ENCODE results near the gene ZMYND8.
"Not testable (repeated sequence)": the region's sequence is repeated elsewhere in the genome, so short reads cannot be mapped to it uniquely, and the experiment has no call there.

The ZMYND8 gene

DNA sequence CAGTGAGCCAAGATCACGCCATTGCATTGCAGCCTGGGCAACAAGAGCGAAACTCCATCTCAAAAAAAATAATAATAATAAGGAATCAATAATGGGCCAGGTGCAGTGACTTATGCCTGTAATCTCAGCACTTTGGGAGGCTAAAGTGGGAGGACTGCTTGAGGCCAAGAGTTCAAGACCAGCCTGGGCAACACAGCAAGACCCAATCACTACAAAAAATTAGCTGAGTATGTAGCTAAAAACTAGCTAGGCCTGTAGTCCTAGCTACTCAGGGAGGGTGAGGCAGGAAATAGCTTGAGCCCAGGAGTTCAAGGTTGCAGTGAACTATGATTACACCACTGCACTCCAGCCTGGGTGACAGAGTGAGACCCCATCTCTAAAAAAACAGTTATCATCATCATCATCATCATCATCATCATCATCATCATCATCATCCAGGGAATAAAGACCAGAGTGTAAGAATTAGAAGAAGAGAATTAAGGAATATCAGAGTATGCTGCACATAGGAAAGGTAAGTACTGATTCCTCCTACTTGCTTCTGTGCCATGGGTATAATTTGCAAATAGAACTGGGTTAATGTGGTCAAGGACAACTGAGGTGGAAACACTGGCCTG is 95.2 kb downstream of the ZMYND8 start:
- no CpG with 5 or more reads among the region's 2 CpGs for WGBS
- H3K9ac ChIP-seq (ENCODE audit: low read length); H2AFZ ChIP-seq (ENCODE audit: low read depth, low read length); H2BK5ac ChIP-seq (ENCODE audit: low read depth, low read length, poor library complexity, severe bottlenecking); DNase-seq; H3K23ac ChIP-seq (ENCODE audit: low read length in 2 of 2); H2BK12ac ChIP-seq (ENCODE audit: low read length in 2 of 2); H2AK5ac ChIP-seq (ENCODE audit: low read length, severe bottlenecking); H3K4me2 ChIP-seq (ENCODE audit: low read length, poor library complexity, severe bottlenecking); H3K4me1 ChIP-seq (ENCODE audit: control insufficient read depth, insufficient read depth, low read depth, low read length); H3K4ac ChIP-seq (ENCODE audit: low read depth in 1 of 2, low read length in 2 of 2); H3K18ac ChIP-seq (ENCODE audit: low read depth in 1 of 2, low read length in 2 of 2); H4K8ac ChIP-seq (ENCODE audit: low read length); H4K91ac ChIP-seq (ENCODE audit: low read length); H2BK15ac ChIP-seq (ENCODE audit: low read depth, poor library complexity, severe bottlenecking); H3K27ac ChIP-seq (ENCODE audit: low read length, poor library complexity, severe bottlenecking); H3K4me3 ChIP-seq (ENCODE audit: insufficient read depth in 1 of 2, low read depth in 1 of 2, low read length in 2 of 2); H3K9me3 ChIP-seq (ENCODE audit: control insufficient read depth, low read length); H3K27me3 ChIP-seq (ENCODE audit: control insufficient read depth in 1 of 2, insufficient read depth in 1 of 2, low read length in 2 of 2); H2BK120ac ChIP-seq (ENCODE audit: low read depth, low read length); H3K14ac ChIP-seq (ENCODE audit: low read length in 2 of 2): not testable (repeated sequence)
- peaks cover 36 to 44% of the 10 kb centered on the region in 2 experiments for H3K36me3 ChIP-seq (ENCODE audit: control insufficient read depth in 1 of 2, insufficient read depth in 2 of 2, low read depth in 1 of 2, low read length in 2 of 2)
- H3K79me1 ChIP-seq (replicated peaks; ENCODE audit: low read length, poor library complexity, severe bottlenecking) = peaks cover 36% of the 10 kb centered on the region

DNA sequence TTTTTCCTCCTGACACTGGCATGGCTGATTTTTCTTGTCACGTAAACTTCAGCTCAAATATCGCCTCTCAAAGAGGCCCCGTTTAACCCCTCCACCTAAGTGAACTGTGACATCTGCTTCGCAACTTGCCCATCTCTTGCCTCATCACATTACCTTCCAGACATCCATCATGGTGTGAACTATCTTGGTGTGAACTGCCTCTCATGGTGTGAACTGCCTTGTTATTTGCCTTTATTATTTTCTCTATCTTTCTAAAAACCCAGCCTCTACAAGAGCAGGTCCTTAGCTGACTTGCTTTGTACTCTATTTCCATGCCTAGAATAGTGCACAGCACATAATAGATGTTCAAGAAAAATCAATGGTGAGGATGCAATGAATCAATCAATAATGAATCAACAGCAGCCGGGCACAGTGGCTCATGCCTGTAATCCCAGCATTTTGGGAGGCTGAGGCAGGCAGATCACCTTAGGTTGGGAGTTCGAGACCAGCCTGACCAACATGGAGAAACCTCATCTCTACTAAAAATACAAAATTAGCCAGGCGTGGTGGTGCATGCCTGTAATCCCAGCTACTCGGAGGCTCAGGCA is 95.9 kb downstream of the ZMYND8 start:
- H2BK120ac ChIP-seq (ENCODE audit: low read depth, low read length); H3K9me3 ChIP-seq (ENCODE audit: control insufficient read depth, low read length); H2BK15ac ChIP-seq (ENCODE audit: low read depth, poor library complexity, severe bottlenecking); H3K18ac ChIP-seq (ENCODE audit: low read depth in 1 of 2, low read length in 2 of 2); H3K4me1 ChIP-seq (ENCODE audit: control insufficient read depth, insufficient read depth, low read depth, low read length); H3K4me3 ChIP-seq (ENCODE audit: insufficient read depth in 1 of 2, low read depth in 1 of 2, low read length in 2 of 2); H3K14ac ChIP-seq (ENCODE audit: low read length in 2 of 2); H4K91ac ChIP-seq (ENCODE audit: low read length); H2BK5ac ChIP-seq (ENCODE audit: low read depth, low read length, poor library complexity, severe bottlenecking); H3K4me2 ChIP-seq (ENCODE audit: low read length, poor library complexity, severe bottlenecking); H3K9ac ChIP-seq (ENCODE audit: low read length); H3K27me3 ChIP-seq (ENCODE audit: control insufficient read depth in 1 of 2, insufficient read depth in 1 of 2, low read length in 2 of 2); DNase-seq; H3K4ac ChIP-seq (ENCODE audit: low read depth in 1 of 2, low read length in 2 of 2); H3K23ac ChIP-seq (ENCODE audit: low read length in 2 of 2); H2AK5ac ChIP-seq (ENCODE audit: low read length, severe bottlenecking); H2BK12ac ChIP-seq (ENCODE audit: low read length in 2 of 2); H4K8ac ChIP-seq (ENCODE audit: low read length); H2AFZ ChIP-seq (ENCODE audit: low read depth, low read length); H3K27ac ChIP-seq (ENCODE audit: low read length, poor library complexity, severe bottlenecking): not testable (repeated sequence)
- 96% methylated on average over 8 of the region's 8 CpGs for WGBS
- Histone ChIP-seq H3K79me1 (replicated peaks; ENCODE audit: low read length, poor library complexity, severe bottlenecking) (peaks cover 38% of the 10 kb centered on the region), H3K36me3 (ENCODE audit: control insufficient read depth in 1 of 2, insufficient read depth in 2 of 2, low read depth in 1 of 2, low read length in 2 of 2) (peaks cover 36 to 44% of the 10 kb centered on the region in 2 experiments)

DNA sequence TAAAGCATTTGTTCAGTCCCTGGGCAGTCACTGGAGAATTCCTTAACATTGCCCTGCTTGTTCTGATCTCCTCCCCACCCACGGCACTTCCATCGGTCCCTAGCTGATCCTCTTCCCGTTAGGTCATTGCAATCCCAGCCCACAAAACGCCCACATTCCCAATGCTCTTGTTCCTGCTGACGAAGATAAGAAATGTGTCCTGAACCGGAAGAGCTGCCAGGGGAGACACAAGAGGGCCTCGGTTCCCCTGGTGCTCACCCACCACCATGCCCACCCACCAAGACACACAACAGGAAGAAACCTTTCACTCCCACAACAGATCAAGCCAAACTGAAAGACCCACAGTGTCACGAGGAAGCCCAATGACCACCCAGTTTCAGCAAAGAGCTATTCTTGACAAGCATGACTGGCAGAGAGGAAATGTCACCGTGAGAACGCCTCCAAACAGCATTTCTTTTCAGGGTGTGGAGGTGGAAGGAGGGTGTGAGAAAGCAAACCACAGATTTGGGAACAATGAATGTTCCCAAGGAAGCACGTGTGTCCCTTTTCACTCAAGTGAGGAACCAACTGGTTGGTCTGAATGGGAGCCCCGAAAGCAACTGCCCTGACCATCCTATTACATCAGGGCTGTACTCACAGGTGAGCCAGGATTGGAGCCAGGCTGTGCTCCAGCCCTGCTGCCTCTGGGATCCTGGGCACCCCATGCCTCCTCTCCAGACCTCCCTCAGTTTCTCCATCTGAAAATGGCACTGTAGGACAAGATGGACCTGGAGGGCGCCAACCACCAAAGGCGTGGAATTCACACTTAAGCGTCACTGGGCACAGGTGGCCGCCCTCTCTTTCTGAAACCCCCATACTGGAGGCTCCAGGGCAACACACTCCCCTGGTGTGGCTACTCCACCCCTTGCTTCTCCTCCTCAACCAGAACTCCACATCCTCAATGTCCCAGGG is 97.5 kb downstream of the ZMYND8 start:
- no peak overlapping the region for H3K23ac ChIP-seq (ENCODE audit: low read length in 2 of 2)
- peaks cover 4% of the 10 kb centered on the region for H3K4me1 ChIP-seq (ENCODE audit: control insufficient read depth, insufficient read depth, low read depth, low read length)
- H3K4me2 ChIP-seq (ENCODE audit: low read length, poor library complexity, severe bottlenecking) = no peak overlapping the region
- H3K4me3 ChIP-seq (ENCODE audit: insufficient read depth in 1 of 2, low read depth in 1 of 2, low read length in 2 of 2) = peak overlapping the region in 1 of 2 experiments; percentile 9
- H3K79me1 ChIP-seq (replicated peaks; ENCODE audit: low read length, poor library complexity, severe bottlenecking) = peaks cover 41% of the 10 kb centered on the region
- H4K8ac ChIP-seq (ENCODE audit: low read length) = no peak overlapping the region
- no peak overlapping the region for H2BK120ac ChIP-seq (ENCODE audit: low read depth, low read length)
- no peak overlapping the region for H3K27ac ChIP-seq (ENCODE audit: low read length, poor library complexity, severe bottlenecking)
- no peak overlapping the region for H2BK5ac ChIP-seq (ENCODE audit: low read depth, low read length, poor library complexity, severe bottlenecking)
- no peak overlapping the region for H3K18ac ChIP-seq (ENCODE audit: low read depth in 1 of 2, low read length in 2 of 2)
- H3K4ac ChIP-seq (ENCODE audit: low read depth in 1 of 2, low read length in 2 of 2) = no peak overlapping the region
- H3K9me3 ChIP-seq (ENCODE audit: control insufficient read depth, low read length) = no peaks in the 10 kb centered on the region
- peaks cover 42 to 48% of the 10 kb centered on the region in 2 experiments for H3K36me3 ChIP-seq (ENCODE audit: control insufficient read depth in 1 of 2, insufficient read depth in 2 of 2, low read depth in 1 of 2, low read length in 2 of 2)
- H4K91ac ChIP-seq (ENCODE audit: low read length) = no peak overlapping the region
- no peak overlapping the region for H2BK12ac ChIP-seq (ENCODE audit: low read length in 2 of 2)
- no peaks in the 10 kb centered on the region for H3K27me3 ChIP-seq (ENCODE audit: control insufficient read depth in 1 of 2, insufficient read depth in 1 of 2, low read length in 2 of 2)
- WGBS = 86% methylated on average over 16 of the region's 16 CpGs
- DNase-seq = no peak
- no peak overlapping the region for H2AK5ac ChIP-seq (ENCODE audit: low read length, severe bottlenecking)
- no peak overlapping the region for H2BK15ac ChIP-seq (ENCODE audit: low read depth, poor library complexity, severe bottlenecking)
- peak overlapping the region; percentile 62 for H3K9ac ChIP-seq (ENCODE audit: low read length)
- no peak overlapping the region for H3K14ac ChIP-seq (ENCODE audit: low read length in 2 of 2)
- H2AFZ ChIP-seq (ENCODE audit: low read depth, low read length) = no peak overlapping the region

DNA sequence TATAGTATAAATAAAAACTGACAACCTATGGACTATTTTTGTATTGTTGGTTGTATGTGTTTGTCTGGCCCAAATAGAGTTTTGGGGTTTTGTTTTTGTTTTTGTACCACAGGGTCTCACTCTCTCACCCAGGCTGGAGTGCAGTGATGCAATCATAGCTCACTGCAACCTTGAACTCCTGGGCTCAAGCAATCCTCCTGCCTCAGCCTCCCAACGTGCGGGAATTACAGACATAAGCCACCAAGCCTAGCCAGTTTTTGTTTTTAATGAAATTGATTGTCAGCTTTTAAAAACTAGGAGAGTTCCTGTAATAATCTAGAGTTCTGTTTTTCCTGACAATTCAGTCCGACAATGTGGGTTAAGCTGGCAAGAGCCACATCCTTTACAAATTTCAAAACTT is 98.7 kb downstream of the ZMYND8 start:
- peaks cover 4% of the 10 kb centered on the region for H3K4me1 ChIP-seq (ENCODE audit: control insufficient read depth, insufficient read depth, low read depth, low read length)
- no peak overlapping the region for H4K8ac ChIP-seq (ENCODE audit: low read length)
- no peak overlapping the region for H2AK5ac ChIP-seq (ENCODE audit: low read length, severe bottlenecking)
- no peak overlapping the region for H3K14ac ChIP-seq (ENCODE audit: low read length in 2 of 2)
- no peak overlapping the region for H3K4me3 ChIP-seq (ENCODE audit: insufficient read depth in 1 of 2, low read depth in 1 of 2, low read length in 2 of 2)
- no peaks in the 10 kb centered on the region for H3K9me3 ChIP-seq (ENCODE audit: control insufficient read depth, low read length)
- no peak overlapping the region for H2BK5ac ChIP-seq (ENCODE audit: low read depth, low read length, poor library complexity, severe bottlenecking)
- H2BK120ac ChIP-seq (ENCODE audit: low read depth, low read length) = no peak overlapping the region
- no peak overlapping the region for H4K91ac ChIP-seq (ENCODE audit: low read length)
- no peak overlapping the region for H3K27ac ChIP-seq (ENCODE audit: low read length, poor library complexity, severe bottlenecking)
- no peak overlapping the region for H3K23ac ChIP-seq (ENCODE audit: low read length in 2 of 2)
- H2BK15ac ChIP-seq (ENCODE audit: low read depth, poor library complexity, severe bottlenecking) = no peak overlapping the region
- peak overlapping the region; percentile 62 for H3K9ac ChIP-seq (ENCODE audit: low read length)
- H3K4me2 ChIP-seq (ENCODE audit: low read length, poor library complexity, severe bottlenecking) = no peak overlapping the region
- H2AFZ ChIP-seq (ENCODE audit: low read depth, low read length) = no peak overlapping the region
- peaks cover 42% of the 10 kb centered on the region for H3K79me1 ChIP-seq (replicated peaks; ENCODE audit: low read length, poor library complexity, severe bottlenecking)
- 99% methylated on average over 3 of the region's 3 CpGs for WGBS
- no peaks in the 10 kb centered on the region for H3K27me3 ChIP-seq (ENCODE audit: control insufficient read depth in 1 of 2, insufficient read depth in 1 of 2, low read length in 2 of 2)
- DNase-seq = no peak
- H3K18ac ChIP-seq (ENCODE audit: low read depth in 1 of 2, low read length in 2 of 2) = no peak overlapping the region
- H2BK12ac ChIP-seq (ENCODE audit: low read length in 2 of 2) = no peak overlapping the region
- H3K36me3 ChIP-seq (ENCODE audit: control insufficient read depth in 1 of 2, insufficient read depth in 2 of 2, low read depth in 1 of 2, low read length in 2 of 2) = peaks cover 39 to 54% of the 10 kb centered on the region in 2 experiments
- H3K4ac ChIP-seq (ENCODE audit: low read depth in 1 of 2, low read length in 2 of 2) = no peak overlapping the region

Measured in mesenchymal stem cell (in vitro differentiated cells and primary cell).